HCT116 (cell line): ENCODE results near the gene GDI1. TPM values are rescaled to one million over a fixed set of nuclear protein-coding genes. Genes with fewer than 3 reads are reported as not detected.

ENCODE experiments used
- ATAC-seq: fragments of 200-7000 bp; cut with Tn5 transposase; 2 replicates; pipeline ENCODE4 v1.9.1; 2020; ENCODE audit warnings: mild to moderate bottlenecking, moderate library complexity
- BruUV-seq: library from RNA; stranded (reverse); fragments of 400-500 nt; replicated peaks from 2 replicates; lab custom pipeline; 2021; lab: Mats Ljungman, UMichigan
- CTCF ChIA-PET: fragments of 300-600 bp; sonication (Branson Sonifier 250); formaldehyde crosslinking; loops from one replicate; lab custom pipeline; 2021; ENCODE audit warnings: antibody characterized with exemption; lab: Charles Lee
- POLR2A ChIA-PET: fragments of 300-600, 350-600 bp; sonication (Branson Sonifier 250); formaldehyde crosslinking; loops from one replicate; lab custom pipeline; 2021; ENCODE audit warnings: antibody characterized with exemption; lab: Charles Lee
- RAD21 ChIA-PET, 2 experiments: fragments of 300-600 bp; sonication (Branson Sonifier 250); formaldehyde crosslinking; loops; one replicate each; lab custom pipeline; 2023; ENCODE audit warnings: low total read pairs in 2 of 2; ENCODE audit not compliant: uncharacterized antibody in 2 of 2, unreplicated experiment in 2 of 2, low non-redundant PET in 1 of 2; lab: Charles Lee
- DNase-seq: peaks from one replicate; pipeline ENCODE4 v3.0.0-alpha.2; 2010; ENCODE audit warnings: low read depth, low spot score
- H2AFZ ChIP-seq: fragments of 200-600 bp; shearing (Covaris generic), sonication (generic); 2 replicates; pipeline ENCODE4 v1.6.1; 2017; ENCODE audit warnings: low read depth, mixed run types, mixed read lengths, antibody characterized with exemption, low read length; ENCODE audit not compliant: poor library complexity, severe bottlenecking
- H3K27ac ChIP-seq: 2 replicates; pipeline ENCODE4 v1.5.1; 2012; ENCODE audit warnings: low read depth, low read length
- H3K27me3 ChIP-seq: fragments of 200-600 bp; sonication (generic); 2 replicates; pipeline ENCODE4 v1.6.1; 2016; ENCODE audit warnings: mixed run types, low read length, mixed read lengths; ENCODE audit not compliant: insufficient read depth
- H3K36me3 ChIP-seq, 2 experiments: fragments of 200-500 bp in 1 of 2; fragments of 200-600 bp in 1 of 2; sonication (Bioruptor generic) in 1 of 2; sonication (generic) in 1 of 2; 2 replicates each; pipeline versions ENCODE4 v1.5.1 to v1.6.1; 2014 to 2016; ENCODE audit warnings: low read length in 2 of 2, inconsistent platforms in 1 of 2, mixed read lengths in 1 of 2, mixed run types in 1 of 2; ENCODE audit not compliant: insufficient read depth in 2 of 2, control insufficient read depth in 1 of 2
- H3K4me1 ChIP-seq, 2 experiments: fragments of 200-600 bp in 1 of 2; sonication (generic) in 1 of 2; 2 replicates each; pipeline versions ENCODE4 v1.5.1 to v1.6.1; 2012 to 2017; ENCODE audit warnings: low read length in 2 of 2, inconsistent platforms in 1 of 2, mild to moderate bottlenecking in 1 of 2, mixed read lengths in 1 of 2, mixed run types in 1 of 2, moderate library complexity in 1 of 2; ENCODE audit not compliant: insufficient read depth in 2 of 2, control insufficient read depth in 1 of 2
- H3K4me2 ChIP-seq: fragments of 200-600 bp; sonication (generic); 2 replicates; pipeline ENCODE4 v1.6.1; 2017; ENCODE audit warnings: mixed run types, low read length, mixed read lengths
- H3K4me3 ChIP-seq, 2 experiments: fragments of 200-600 bp in 1 of 2; sonication (generic) in 1 of 2; replicated peaks in 1 of 2; 2 replicates each; pipeline ENCODE4 v1.5.1; 2011 to 2016; ENCODE audit warnings: low read length in 2 of 2, control low read depth in 1 of 2, low read depth in 1 of 2, mild to moderate bottlenecking in 1 of 2, mixed read lengths in 1 of 2, mixed run types in 1 of 2
- H3K79me2 ChIP-seq: fragments of 200-600 bp; sonication (generic); 2 replicates; pipeline ENCODE4 v1.6.1; 2017; ENCODE audit warnings: mild to moderate bottlenecking, mixed run types, low read length, moderate library complexity, mixed read lengths; ENCODE audit not compliant: insufficient read depth
- H3K9ac ChIP-seq: fragments of 200-600 bp; sonication (generic); 2 replicates; pipeline ENCODE4 v1.6.1; 2016; ENCODE audit warnings: low read length, mixed read lengths
- H3K9me2 ChIP-seq: fragments of 200-600 bp; sonication (generic), shearing (Covaris generic); 2 replicates; pipeline ENCODE4 v1.6.1; 2017; ENCODE audit warnings: mixed run types, mild to moderate bottlenecking, moderate library complexity; ENCODE audit not compliant: insufficient read depth
- H3K9me3 ChIP-seq, 2 experiments: fragments of 200-500 bp in 1 of 2; fragments of 200-600 bp in 1 of 2; sonication (Bioruptor generic) in 1 of 2; sonication (generic) in 1 of 2; 2 replicates each; pipeline ENCODE4 v1.6.1; 2014 to 2017; ENCODE audit warnings: low read length in 2 of 2, mixed read lengths in 2 of 2, inconsistent platforms in 1 of 2, low read depth in 1 of 2, mild to moderate bottlenecking in 1 of 2, mixed run types in 1 of 2, moderate library complexity in 1 of 2; ENCODE audit not compliant: control insufficient read depth in 1 of 2, insufficient read depth in 1 of 2
- H4K20me1 ChIP-seq: fragments of 200-600 bp; sonication (generic), shearing (Covaris generic); 2 replicates; pipeline ENCODE4 v1.6.1; 2017; ENCODE audit warnings: mixed run types, mild to moderate bottlenecking, moderate library complexity; ENCODE audit not compliant: insufficient read depth
- ATF3 ChIP-seq: IDR thresholded peaks from 2 replicates; pipeline ENCODE4 v1.6.1; 2012
- CBX3 ChIP-seq: IDR thresholded peaks from 2 replicates; pipeline ENCODE4 v1.6.1; 2012; ENCODE audit warnings: low read depth
- EGR1 ChIP-seq: IDR thresholded peaks from 2 replicates; pipeline ENCODE4 v1.6.1; 2012; ENCODE audit warnings: low read depth
- ELF1 ChIP-seq: IDR thresholded peaks from 2 replicates; pipeline ENCODE4 v1.6.1; 2012; ENCODE audit warnings: low read depth, borderline replicate concordance
- EZH2phosphoT487 ChIP-seq: fragments of 200-600 bp; IDR thresholded peaks from 2 replicates; pipeline ENCODE4 v1.6.1; 2018; ENCODE audit warnings: antibody characterized with exemption, borderline replicate concordance
- JUND ChIP-seq: IDR thresholded peaks from 2 replicates; pipeline ENCODE4 v1.6.1; 2012
- RAD21 ChIP-seq: IDR thresholded peaks from 2 replicates; pipeline ENCODE4 v1.6.1; 2012; ENCODE audit warnings: low read depth, mild to moderate bottlenecking
- SP1 ChIP-seq: IDR thresholded peaks from 2 replicates; pipeline ENCODE4 v1.6.1; 2012; ENCODE audit warnings: low read depth
- SRF ChIP-seq: IDR thresholded peaks from 2 replicates; pipeline ENCODE4 v1.6.1; 2012; ENCODE audit warnings: low read depth
- YY1 ChIP-seq: IDR thresholded peaks from 2 replicates; pipeline ENCODE4 v1.6.1; 2011; ENCODE audit warnings: low read length, low read depth, moderate library complexity, mild to moderate bottlenecking; ENCODE audit not compliant: insufficient replicate concordance; ENCODE audit errors: extremely low read depth
- ZFX ChIP-seq: fragments of 450-650 bp; IDR thresholded peaks from 2 replicates; pipeline ENCODE4 v1.6.1; 2017
- ZNF274 ChIP-seq: fragments of 200-500 bp; sonication (Bioruptor generic); IDR thresholded peaks from 2 replicates; pipeline ENCODE4 v1.6.1; 2014; ENCODE audit warnings: mild to moderate bottlenecking, low read depth, low read length, inconsistent platforms
- intact Hi-C: fragments of 100-400 bp; cut with micrococcal nuclease; formaldehyde crosslinking; loops from 2 replicates; pipeline ENCODE4 v1.10.0; 2022
- total RNA-seq: library from RNA; stranded (reverse); gene quantifications from one replicate; pipeline ENCODE4 v1.2.1, GENCODE V29; 2021; ENCODE audit not compliant: unreplicated experiment

Gene GDI1
- total RNA-seq, 1 experiment from 2014 or later = 122 TPM

GRCh38 chrX:154452823-154453222, 15.9 kb downstream of the GDI1 start:
- H3K27ac ChIP-seq = no peak overlapping the region
- ChIA-PET POLR2A (interaction anchor here (0.8 kb wide), 1 partner anchor 26 kb away, joined by 3 read pairs; the partner anchor contains the start of gene LAGE3), RAD21 (no interaction called here), CTCF (no interaction called here)
- no peak overlapping the region for H3K9ac ChIP-seq
- intact Hi-C loops = no loop called here
- DNase-seq = no peak
- H3K4me3 ChIP-seq = no peak overlapping the region
- no peaks in the 10 kb centered on the region for H3K79me2 ChIP-seq
- no peaks in the 10 kb centered on the region for H3K36me3 ChIP-seq
- no peaks in the 10 kb centered on the region for H4K20me1 ChIP-seq
- no peak for ATAC-seq
- H2AFZ ChIP-seq = no peak overlapping the region
- no peaks in the 10 kb centered on the region for H3K9me2 ChIP-seq
- BruUV-seq = no TSS peak
- no peak overlapping the region for H3K4me2 ChIP-seq
- H3K27me3 ChIP-seq = no peaks in the 10 kb centered on the region
- H3K9me3 ChIP-seq = no peaks in the 10 kb centered on the region
- H3K4me1 ChIP-seq = peaks cover 2 to 6% of the 10 kb centered on the region in 2 experiments; a peak in 1 of 4 replicates
- TF ChIP-seq EGR1 = no peak
- no peak for TF ChIP-seq JUND
- no peak for TF ChIP-seq EZH2phosphoT487
- TF ChIP-seq CBX3 = no peak
- no peak for TF ChIP-seq SRF
- no peak for TF ChIP-seq ATF3
- no peak for TF ChIP-seq SP1
- TF ChIP-seq YY1 = no peak
- no peak for TF ChIP-seq RAD21
- no peak for TF ChIP-seq ZFX
- TF ChIP-seq ZNF274 = no peak
- TF ChIP-seq ELF1 = no peak
